Adrenal gland (tissue), 5 donors: Measurements from ENCODE around the gene GPR149.
"Not testable (repeated sequence)": the region's sequence is repeated elsewhere in the genome, so short reads cannot be mapped to it uniquely, and the experiment has no call there.

ENCODE experiments used
- POLR2A ChIP-seq, 2 donors: fragments of 450-650 bp; IDR thresholded peaks; one replicate each; pipeline ENCODE4 v1.6.1; 2017; ENCODE audit warnings: antibody characterized with exemption in 2 of 2, mild to moderate bottlenecking in 2 of 2, moderate library complexity in 1 of 2
- TF ChIP-seq, protein P1 (sequence below), 6 experiments: fragments of 450-650 bp in 4 of 6; fragments of 200-600 bp in 2 of 6; sonication (generic) in 1 of 6; IDR thresholded peaks; 1 replicate in 5 of 6; 2 replicates in 1 of 6; pipeline versions ENCODE4 v1.5.1 to v1.8.0; 2016 to 2021; ENCODE audit warnings: antibody characterized with exemption in 6 of 6, mild to moderate bottlenecking in 2 of 6, moderate library complexity in 1 of 6
- donor health status: DM: no; HTN: no; CAD: no.

DNA sequence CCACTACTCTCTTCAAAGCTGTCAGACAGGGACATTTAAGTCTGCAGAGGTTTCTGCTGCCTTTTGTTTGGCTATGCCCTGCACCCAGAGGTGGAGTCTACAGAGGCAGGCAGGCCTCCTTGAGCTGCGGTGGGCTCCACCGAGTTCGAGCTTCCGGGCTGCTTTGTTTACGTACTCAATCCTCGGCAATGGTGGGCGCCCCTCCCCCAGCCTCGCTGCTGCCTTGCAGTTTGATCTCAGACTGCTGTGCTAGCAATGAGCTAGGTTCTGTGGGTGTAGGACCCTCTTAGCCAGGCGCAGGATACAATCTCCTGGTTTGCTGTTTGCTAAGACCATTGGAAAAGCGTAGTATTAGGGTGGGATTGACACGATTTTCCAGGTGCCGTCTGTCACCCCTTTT is 9.1 kb upstream of the GPR149 start:
- TF ChIP-seq, protein P1, sequence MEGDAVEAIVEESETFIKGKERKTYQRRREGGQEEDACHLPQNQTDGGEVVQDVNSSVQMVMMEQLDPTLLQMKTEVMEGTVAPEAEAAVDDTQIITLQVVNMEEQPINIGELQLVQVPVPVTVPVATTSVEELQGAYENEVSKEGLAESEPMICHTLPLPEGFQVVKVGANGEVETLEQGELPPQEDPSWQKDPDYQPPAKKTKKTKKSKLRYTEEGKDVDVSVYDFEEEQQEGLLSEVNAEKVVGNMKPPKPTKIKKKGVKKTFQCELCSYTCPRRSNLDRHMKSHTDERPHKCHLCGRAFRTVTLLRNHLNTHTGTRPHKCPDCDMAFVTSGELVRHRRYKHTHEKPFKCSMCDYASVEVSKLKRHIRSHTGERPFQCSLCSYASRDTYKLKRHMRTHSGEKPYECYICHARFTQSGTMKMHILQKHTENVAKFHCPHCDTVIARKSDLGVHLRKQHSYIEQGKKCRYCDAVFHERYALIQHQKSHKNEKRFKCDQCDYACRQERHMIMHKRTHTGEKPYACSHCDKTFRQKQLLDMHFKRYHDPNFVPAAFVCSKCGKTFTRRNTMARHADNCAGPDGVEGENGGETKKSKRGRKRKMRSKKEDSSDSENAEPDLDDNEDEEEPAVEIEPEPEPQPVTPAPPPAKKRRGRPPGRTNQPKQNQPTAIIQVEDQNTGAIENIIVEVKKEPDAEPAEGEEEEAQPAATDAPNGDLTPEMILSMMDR (IDR thresholded peaks at IDR 0.05): not testable (repeated sequence)
- TF ChIP-seq POLR2A (IDR thresholded peaks at IDR 0.05): not testable (repeated sequence)
